ENCODE results near the gene SPDYE1.
A peak's percentile ranks its signal among the peaks of the same experiment; 100 is the strongest.
"Not testable (repeated sequence)": the region's sequence is repeated elsewhere in the genome, so short reads cannot be mapped to it uniquely, and the experiment has no call there.

SPDYE1 gene

DNA sequence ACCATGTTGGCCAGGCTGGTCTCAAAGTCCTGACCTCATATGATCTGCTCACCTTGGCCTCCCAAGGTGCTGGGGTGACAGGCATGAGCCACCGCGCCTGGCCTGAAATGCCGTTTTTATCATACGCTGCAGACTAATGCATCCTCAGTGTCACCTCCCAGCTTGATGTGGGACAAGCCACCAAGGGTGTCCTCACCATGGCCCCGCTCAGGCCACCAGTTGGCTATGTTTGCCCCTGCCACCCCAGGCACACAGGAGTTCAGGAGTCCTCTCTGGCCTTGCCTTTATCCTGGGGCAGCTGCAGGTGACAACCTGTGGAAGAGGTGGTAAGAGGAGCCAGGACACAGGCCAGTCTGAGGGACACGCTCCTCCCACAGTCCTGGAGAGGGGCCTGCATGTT, 3.0 kb upstream of the SPDYE1 start:
- not testable (repeated sequence) for DNase-seq

DNA sequence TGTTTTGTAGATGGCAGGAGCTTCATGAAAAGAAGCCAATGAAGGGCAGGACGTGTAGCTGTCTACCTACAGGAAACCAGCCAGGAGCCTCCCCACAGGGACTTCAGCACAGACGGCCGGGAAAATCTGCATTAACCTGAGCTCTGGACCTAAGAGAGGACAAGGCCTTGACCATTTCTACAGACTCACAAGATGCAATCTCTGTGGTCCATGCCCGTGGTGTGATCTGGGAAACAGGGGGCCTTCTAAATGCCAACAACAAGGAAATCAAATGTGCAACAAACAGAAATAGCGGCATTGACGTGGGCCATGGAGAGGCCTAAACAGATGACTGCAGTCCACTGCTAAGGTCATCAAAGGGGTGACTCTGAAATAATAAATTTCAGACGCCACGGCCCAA, 14.4 kb downstream of the SPDYE1 start:
- DNase-seq, result not testable (repeated sequence)

- not testable (repeated sequence) for DNase-seq
Measured at GRCh38 chr7:44015090-44015489, 17.4 kb downstream of the SPDYE1 start.

DNA sequence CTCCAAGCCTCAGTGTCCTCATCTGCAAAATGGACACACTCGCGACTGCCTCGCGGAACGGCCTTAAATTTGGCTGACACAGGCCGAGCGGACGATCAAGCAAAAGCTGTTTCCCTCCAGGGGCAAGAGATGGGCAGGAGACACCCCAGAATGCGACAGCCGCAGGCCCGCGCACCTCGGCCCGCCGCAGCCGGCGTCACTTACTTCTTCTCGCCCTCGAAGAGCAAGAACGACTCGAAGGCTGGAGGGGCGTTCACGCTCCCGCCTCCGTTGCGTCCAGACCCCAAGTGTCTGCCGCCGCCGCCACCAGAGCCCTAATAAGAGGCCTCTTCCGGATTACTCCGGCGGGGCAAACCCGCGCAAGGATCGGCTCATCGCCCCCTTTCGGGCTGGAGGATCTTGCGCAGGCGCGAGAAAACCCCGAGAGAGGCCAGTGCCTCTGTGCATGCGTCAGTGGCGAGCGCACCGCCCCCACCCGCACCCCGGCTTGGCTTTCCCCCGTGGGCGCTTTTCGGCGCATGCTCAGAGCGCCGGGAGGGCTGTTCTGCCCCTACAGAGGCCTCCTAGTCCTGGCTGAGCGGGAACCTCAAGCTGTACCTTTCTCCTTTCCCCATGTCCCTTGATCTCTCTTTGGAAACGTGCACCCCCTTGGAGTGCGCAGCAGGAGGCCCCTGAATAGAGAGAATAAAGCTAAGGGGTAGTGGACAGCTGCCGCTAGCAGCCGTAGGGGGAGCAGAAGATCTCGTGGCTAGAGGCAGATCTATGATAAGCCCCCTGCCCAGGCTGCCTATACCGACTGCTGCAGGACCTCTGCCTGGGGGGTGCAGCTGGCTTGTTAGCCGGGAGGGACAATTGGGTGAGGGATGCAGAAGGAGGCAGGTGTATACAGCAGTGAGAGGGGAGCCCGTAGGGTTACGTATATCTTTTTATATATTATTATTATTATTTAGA, 21.4 kb downstream of the SPDYE1 start:
- peak; percentile 95 for DNase-seq

DNA sequence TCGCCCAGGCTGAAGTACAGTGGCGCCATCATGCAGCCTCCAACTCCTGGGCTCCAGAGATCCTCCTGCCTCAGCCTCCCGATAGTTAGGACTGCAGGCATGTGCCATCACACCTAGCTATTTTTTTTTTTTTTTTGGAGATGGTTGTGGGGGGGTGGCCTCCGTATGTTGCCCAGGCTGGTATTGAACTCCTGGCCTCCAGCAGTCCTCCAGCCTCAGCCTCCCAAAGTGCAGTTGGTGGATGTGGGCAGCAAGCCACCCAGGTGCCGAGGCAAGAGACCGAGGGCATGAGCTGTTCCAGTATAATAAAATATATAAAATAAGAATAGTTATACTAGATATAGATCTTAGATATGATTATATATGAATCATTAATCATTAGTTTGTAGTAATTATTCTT, 22.1 kb downstream of the SPDYE1 start:
- not testable (repeated sequence) for DNase-seq

GRCh38 chr7:44022069-44022468, 24.4 kb downstream of the SPDYE1 start:
- not testable (repeated sequence) for DNase-seq

GRCh38 chr7:44022796-44023467, 25.2 kb downstream of the SPDYE1 start:
- not testable (repeated sequence) for DNase-seq

DNA sequence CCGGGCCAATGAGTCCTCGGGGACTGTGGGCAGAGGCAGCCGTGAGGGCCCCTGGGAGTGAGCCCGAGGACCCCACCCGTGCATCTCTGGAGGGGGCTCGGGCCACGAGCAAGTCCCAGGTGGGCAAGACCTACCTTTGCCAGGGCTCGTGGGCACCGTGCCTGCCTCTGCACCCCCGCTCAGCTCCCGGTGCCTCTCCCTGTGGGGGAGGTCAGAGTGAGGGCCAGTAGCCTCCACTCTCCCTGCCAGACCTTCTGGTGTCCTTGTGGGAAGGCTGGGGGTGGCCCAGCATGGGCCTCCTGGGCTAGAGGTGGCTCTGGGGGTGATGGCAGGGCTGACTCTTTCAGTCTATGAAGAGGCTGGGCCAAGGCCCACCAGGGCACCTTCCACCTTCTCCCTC, 31.7 kb downstream of the SPDYE1 start:
- not testable (repeated sequence) for DNase-seq

- DNase-seq, result not testable (repeated sequence)
Measured at GRCh38 chr7:44030029-44030428, 32.3 kb downstream of the SPDYE1 start.

DNA sequence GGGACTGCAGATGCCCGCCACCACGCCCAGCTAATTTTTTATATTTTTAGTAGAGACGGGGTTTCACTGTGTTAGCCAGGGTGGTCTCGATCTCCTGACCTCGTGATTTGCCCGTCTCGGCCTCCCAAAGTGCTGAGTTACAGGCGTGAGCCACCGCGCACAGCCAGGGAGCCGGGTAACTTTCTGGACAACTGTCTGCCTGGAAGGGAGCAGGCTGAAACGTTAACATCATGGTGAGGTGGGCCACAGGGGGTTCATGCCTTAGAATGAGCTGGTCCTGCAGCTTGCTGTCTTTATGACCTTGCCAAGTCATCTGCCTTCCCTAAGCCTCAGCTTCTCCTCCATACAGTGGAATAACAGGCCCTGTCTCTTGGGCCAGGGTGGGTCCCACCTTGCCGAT, 33.6 kb downstream of the SPDYE1 start:
- DNase-seq, result not testable (repeated sequence)

DNA sequence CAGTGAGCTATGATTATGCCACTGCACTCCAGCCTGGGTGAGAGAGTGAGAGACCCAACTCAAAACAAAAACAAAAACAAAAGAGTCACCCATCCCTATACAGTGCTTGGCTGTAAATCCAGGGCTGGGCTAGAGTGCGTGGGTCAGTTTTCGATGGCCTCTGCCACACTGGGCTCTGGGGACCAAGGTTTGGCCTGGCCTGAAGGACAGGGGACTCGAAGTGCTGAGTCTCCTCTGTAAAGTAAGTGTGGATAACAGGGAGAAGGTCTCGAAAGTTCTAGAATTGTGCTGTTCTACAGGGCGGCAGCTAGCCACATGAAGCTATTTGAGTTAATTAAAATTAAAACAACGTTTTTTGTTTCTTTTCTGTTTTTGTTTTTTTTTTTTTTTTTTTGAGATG, 34.3 kb downstream of the SPDYE1 start:
- DNase-seq, result not testable (repeated sequence)

DNA sequence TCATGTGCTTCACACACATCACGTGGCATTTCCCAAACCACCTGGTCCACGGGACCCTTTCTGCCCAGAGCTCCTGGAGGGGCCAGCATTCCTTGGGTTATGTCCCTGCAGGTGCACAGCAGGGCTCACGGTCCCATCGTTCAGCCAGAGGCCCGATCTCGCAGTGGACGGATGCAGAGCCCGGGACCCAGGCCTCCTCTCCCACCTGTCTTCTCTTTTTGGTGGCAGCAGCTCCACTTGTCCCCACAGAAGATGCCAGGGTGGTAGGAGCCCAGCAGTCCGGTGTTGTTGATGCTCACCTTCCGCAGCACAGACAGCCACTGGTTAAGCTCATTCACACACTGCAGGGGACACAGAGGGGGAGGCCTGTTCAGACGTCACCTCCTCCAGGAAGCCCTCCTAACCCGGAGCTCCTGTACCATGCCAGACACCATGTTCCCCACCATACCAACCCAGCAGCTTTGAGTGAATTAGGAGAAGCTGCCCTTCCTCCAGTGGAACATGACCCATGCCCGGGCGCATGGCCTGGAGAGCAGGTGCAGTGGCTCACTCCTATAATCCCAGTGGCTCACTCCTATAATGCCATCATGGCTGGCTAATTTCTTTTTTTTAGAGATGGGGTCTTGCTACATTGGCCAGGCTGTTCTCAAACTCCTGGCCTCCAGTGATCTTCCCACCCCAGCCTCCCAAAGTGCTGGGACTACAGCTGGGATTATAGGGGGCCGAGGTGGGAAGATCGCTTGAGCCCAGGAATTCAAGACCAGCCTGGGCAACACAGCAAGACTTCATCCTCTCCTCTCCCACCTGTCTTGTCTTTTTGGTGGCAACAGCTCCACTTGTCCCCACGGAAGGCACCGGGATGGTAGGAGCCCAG, 36.5 kb downstream of the SPDYE1 start:
- DNase-seq, result not testable (repeated sequence)

GRCh38 chr7:44036364-44036763, 38.7 kb downstream of the SPDYE1 start:
- DNase-seq, result peak; percentile 0

GRCh38 chr7:44037951-44038350, 40.3 kb downstream of the SPDYE1 start:
- not testable (repeated sequence) for DNase-seq

DNA sequence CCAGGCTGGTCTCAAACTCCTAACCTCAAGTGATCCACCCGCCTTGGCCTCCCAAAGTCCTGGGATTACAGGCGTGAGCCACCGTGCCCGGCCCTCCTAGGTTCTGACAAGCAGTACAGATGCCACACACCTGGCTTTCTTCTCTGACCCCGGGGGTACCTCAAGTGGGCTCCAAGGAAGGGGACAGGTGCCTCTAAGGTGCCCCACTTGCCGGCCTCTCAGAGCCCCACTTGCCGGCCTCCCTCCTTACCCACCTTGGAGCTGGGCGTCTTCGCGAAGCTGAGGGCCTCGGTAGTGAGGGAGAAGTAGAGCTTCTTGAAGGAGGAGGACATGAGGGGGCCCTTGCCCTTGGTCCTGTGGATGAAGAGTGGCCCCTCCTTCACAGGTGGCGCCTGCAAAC, 40.9 kb downstream of the SPDYE1 start:
- not testable (repeated sequence) for DNase-seq

- not testable (repeated sequence) for DNase-seq
Measured at GRCh38 chr7:44038961-44039558, 41.4 kb downstream of the SPDYE1 start.

GRCh38 chr7:44039800-44040492, 42.2 kb downstream of the SPDYE1 start:
- not testable (repeated sequence) for DNase-seq

- DNase-seq, result not testable (repeated sequence)
Measured at GRCh38 chr7:44040493-44040891, 42.8 kb downstream of the SPDYE1 start.

GRCh38 chr7:44042221-44042620, 44.5 kb downstream of the SPDYE1 start:
- no peak for DNase-seq

- DNase-seq, result peak; percentile 16
Measured at GRCh38 chr7:44043902-44044301, 46.2 kb downstream of the SPDYE1 start.

- DNase-seq, result peak; percentile 92
Measured at GRCh38 chr7:44044315-44045225, 46.9 kb downstream of the SPDYE1 start, which contains the start of gene DBNL. DBNL (plus strand) TSS chr7:44044702; CDS start chr7:44044738, 36 bp downstream.

Data from OCI-M1 (cell line).